HG03342 (cell line): Measurements from ENCODE around the gene ZNF236.

Source experiments
- ATAC-seq: cut with Tn5 transposase; IDR thresholded peaks from one replicate; pipeline ENCODE4 v1.9.1; 2021; ENCODE audit warnings: mild to moderate bottlenecking, moderate library complexity; ENCODE audit not compliant: unreplicated experiment

Gene ZNF236

GRCh38 chr18:76905821-76906220 lies 83.5 kb downstream of the ZNF236 start:
- no peak for ATAC-seq

GRCh38 chr18:76908277-76908676 lies 85.9 kb downstream of the ZNF236 start:
- no peak for ATAC-seq

- ATAC-seq, result no peak
Observed at GRCh38 chr18:76909439-76909838, 87.1 kb downstream of the ZNF236 start.

- no peak for ATAC-seq
Observed at GRCh38 chr18:76911440-76911839, 89.1 kb downstream of the ZNF236 start.

GRCh38 chr18:76913583-76913982 lies 91.2 kb downstream of the ZNF236 start:
- no peak for ATAC-seq

- peak; percentile 63 for ATAC-seq
Observed at GRCh38 chr18:76914314-76914713, 92.0 kb downstream of the ZNF236 start.

- no peak for ATAC-seq
Observed at GRCh38 chr18:76914796-76915195, 92.4 kb downstream of the ZNF236 start.

GRCh38 chr18:76915456-76915855 lies 93.1 kb downstream of the ZNF236 start:
- no peak for ATAC-seq

- no peak for ATAC-seq
Observed at GRCh38 chr18:76920974-76921373, 98.6 kb downstream of the ZNF236 start.

- ATAC-seq, result peak; percentile 99
Observed at GRCh38 chr18:76922107-76922506, 99.8 kb downstream of the ZNF236 start.

GRCh38 chr18:76923485-76924085 lies 101.2 kb downstream of the ZNF236 start:
- ATAC-seq, result no peak

- no peak for ATAC-seq
Observed at GRCh38 chr18:76925501-76925900, 103.1 kb downstream of the ZNF236 start.

- no peak for ATAC-seq
Observed at GRCh38 chr18:76927223-76927725, 104.9 kb downstream of the ZNF236 start.

GRCh38 chr18:76928179-76928868 lies 106.0 kb downstream of the ZNF236 start:
- no peak for ATAC-seq

GRCh38 chr18:76931171-76931570 lies 108.8 kb downstream of the ZNF236 start:
- ATAC-seq, result no peak

GRCh38 chr18:76932026-76932819 lies 109.9 kb downstream of the ZNF236 start:
- no peak for ATAC-seq

GRCh38 chr18:76935722-76936337 lies 113.5 kb downstream of the ZNF236 start:
- no peak for ATAC-seq

- no peak for ATAC-seq
Observed at GRCh38 chr18:76936877-76937276, 114.5 kb downstream of the ZNF236 start.

- ATAC-seq, result no peak
Observed at GRCh38 chr18:76937597-76937996, 115.2 kb downstream of the ZNF236 start.

- no peak for ATAC-seq
Observed at GRCh38 chr18:76938619-76939018, 116.3 kb downstream of the ZNF236 start.

GRCh38 chr18:76941284-76941683 lies 118.9 kb downstream of the ZNF236 start:
- ATAC-seq, result no peak
